ENCODE measurements around the gene GRAMD1B.

Gene GRAMD1B

DNA sequence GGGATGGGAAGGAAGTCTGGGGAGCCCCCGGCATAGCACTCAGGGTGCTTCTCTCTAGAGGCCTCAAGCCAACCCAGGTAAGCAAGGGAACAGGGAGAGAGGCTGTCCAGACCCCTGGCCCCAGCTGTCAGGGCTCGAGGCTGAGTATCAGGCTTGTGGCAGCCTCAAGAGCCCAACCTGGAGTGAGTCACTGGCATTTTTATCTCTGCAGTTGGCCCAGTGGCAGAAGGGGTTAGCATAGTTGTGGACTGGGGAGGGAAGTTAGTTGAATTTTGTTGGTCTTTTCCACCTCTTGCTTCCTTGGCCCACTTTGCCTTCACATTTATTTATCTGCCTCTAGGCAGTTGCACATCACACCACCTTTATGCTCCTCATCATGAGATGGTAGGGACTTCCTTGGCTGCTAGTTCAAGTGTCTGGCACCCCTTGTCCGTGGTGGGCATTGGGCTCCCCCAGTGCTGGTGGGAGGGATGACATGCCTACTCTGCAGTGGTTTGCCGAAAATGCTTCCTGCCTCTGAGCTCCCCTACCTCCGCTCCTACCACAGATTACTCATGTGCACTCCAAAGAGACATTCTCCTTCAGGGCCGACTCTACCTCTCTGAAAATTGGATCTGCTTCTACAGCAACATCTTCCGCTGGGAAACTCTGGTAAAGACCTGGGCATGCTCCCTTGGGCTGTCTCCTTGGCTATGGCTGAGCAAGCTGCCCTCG, 164.3 kb downstream of the GRAMD1B start:
- DNase-seq: no peak

DNA sequence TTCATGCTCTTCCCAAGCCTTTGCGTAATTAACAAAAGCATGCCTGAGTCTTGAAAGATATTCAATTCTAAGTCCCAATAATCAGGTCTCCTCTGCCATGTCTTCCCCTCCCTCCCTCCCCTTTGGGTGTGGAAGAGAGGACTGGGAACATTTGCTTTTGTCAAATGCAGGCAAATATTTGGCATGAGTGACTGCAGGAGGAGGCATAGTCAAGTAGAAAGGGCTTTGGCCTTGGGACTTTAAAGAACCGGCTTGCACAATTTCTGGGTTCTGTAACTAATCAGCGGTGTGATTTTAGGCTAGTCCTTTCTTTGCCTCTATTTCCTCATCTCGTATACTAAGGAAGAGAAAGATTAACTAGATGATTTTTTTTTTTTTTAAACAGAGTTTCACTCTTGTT, 164.9 kb downstream of the GRAMD1B start:
- DNase-seq: no peak

DNA sequence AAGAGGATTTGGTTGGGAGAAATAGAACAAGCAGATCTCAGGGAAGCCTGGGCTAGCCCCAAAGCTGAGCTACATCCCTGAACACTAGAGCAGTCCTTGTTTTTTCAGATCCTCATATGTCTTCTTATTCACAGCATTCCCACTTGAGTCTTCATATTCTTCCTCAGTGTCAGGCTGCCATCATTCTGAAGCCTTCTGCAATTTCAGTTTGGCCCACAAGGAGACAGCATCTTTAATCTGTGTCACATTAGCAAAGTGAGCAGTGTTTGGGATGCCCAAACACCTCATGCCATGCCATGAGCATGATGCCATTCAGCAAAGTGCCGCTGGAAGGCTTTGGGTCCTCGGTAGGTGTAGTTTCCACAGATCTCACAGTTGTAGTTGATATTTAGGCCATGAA, 167.8 kb downstream of the GRAMD1B start:
- DNase-seq: no peak

DNA sequence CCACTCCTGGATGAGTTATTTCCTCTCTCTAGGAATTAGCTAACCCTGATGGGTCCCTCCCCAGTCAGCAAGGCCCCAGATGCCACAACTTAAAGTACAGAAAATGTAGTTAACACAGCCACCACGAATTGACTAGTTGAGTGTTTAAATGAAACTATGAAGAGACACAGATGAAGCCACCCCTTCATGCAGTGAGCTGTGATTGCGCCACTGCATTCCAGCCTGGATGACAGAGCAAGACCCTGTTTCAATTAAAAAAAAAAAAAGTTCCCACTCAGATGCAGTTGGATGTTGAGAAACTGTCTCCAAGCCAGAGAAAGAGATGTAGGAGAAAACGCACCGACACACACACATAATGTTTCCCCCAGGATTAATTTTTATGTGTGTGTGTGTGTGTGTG, 171.1 kb downstream of the GRAMD1B start:
- no peak for DNase-seq

DNA sequence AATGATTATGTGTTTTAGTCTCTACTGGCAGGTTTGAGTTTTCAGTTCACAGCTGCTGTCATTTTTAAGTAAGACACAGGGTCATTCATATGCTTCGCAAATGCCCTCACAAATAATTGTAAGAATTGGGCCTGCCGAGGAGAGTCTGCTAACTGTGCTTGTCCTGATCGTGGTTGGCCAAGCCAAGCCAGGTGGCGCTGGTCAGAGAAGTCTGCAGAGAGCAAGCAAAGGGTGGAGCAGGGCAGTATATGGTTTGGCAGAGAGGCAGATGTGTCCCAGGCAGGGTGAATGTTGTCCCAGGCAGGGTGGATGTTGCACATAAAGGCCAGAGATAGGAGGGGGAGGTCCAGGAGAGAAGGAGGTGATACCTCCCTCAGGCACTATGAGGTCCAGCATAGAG, 171.7 kb downstream of the GRAMD1B start:
- DNase-seq: no peak

DNA sequence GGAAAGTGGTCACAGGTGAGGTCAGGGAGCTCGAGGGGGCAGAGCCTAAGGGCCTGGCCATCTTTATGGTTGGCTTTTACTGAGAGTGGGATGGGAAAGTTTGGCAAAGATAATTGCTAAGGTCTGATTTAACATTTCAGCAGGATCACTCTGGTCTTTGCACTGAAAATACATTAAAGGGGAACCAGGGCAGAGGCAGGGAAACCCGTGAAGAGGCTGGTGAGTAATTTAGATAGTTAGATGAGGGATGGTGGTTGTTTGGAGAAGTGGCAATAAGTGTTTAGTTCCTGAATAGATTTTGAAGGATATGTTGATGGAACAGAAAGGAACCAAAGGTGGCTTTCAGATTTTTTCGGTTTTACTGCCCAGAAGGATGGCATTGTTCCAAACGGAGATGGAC, 173.6 kb downstream of the GRAMD1B start:
- no peak for DNase-seq

DNA sequence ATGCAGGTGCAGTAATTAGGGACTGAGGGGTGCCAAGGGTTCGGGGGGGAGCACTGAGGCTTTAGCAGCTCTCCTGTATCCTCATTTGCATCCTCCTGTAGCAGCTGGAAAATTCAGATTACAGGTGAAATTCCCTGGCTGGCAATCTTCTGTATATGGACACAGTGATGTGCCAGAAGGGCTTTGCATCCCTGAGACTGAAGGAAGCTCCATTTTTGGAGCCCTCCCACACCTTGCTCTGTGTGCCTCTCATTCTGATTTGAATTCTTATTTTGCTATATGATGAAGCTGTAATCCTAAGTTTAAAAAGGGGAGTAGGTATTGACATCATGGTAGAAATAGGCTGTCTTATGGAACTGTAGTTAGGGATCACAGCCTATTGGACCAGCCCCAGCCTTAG, 177.7 kb downstream of the GRAMD1B start:
- DNase-seq: no peak

DNA sequence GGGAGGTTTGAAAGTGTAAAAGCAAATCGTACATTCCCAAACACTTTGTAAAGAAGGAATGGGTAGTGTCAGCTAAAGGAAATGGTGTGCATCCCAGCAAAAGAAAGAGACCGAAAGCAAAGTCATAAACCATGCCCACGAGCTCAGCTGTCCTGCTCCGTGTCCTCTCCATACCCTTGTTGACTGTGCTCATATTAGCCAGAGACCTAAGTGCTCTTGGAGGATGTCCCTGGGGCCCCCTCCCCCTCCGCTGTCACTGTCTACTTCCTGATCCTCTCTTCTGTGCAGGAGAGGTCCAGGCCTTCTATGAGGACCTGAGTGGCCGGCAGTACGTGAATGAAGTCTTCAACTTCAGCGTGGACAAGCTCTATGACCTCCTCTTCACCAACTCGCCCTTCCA, 178.3 kb downstream of the GRAMD1B start:
- DNase-seq: no peak

DNA sequence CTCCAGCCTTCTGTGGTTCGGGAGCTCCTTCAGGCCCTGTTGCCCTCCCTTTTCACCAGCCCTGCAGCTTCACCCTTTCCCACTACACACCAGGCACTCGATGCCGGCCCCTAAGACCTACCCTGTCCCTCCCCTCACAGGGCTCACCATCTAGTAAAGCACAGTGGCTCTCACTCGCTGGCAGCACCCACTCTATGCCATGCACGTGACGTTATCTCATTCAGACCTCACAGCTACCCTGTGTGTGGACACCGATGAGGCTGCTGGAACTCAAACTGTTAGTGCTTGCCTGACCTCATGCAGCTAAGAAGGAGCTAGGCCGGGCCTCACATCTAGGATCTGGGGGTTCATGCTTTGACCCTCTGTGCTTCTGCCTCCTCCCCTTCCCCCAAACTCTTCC, 178.9 kb downstream of the GRAMD1B start:
- no peak for DNase-seq

DNA sequence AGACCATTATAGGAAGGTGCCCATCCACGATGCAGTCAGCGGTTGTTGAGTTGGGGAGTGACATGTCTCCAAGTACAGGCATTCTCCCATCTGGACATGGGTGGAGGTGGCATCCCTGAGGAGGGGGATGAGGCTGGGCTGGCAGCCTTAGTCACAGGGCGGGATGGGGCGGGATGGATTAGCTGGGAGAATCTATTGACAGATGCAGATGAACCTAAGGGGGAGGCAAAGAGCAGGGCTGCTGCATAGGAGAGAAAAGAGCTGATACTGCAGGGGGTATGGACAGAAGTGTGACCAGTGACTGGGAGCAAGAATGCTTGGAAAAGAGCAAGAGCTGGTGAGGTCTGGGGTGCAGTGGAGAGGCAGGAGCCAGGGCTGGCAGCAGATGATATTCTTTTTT, 181.6 kb downstream of the GRAMD1B start:
- no peak for DNase-seq

DNA sequence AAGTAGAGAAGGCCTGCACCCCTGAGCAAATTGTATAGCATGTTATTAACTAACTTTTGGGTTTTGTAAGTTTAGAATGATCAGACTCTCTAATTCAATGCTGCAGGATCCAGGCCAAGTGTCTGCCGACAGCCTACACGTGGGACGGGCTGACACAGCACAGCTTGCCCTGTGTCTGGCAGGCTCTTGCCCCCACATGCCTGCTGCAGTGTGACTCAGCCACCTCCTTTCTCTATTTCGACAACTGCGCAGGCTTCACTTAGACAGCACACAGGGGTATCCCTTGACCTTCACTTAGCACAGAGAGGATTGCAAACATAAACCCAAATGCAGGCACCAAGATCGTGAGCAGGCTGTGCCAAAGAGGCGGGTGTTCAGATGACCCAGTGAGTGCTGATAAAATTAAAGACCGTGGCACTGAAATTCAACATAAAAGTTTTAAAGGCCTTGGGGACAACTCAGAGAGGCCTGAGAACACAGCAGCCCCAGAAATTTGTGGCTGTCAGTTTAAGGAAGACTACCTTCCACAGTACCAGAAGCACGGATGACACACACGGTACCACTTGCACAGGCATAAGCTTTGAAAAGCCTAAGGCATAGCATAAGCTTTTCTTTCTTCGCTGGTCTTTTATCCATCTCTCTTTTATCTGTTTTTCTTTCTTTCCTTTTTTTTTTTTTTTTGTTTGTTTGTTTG, 186.6 kb downstream of the GRAMD1B start:
- DNase-seq: no peak

DNA sequence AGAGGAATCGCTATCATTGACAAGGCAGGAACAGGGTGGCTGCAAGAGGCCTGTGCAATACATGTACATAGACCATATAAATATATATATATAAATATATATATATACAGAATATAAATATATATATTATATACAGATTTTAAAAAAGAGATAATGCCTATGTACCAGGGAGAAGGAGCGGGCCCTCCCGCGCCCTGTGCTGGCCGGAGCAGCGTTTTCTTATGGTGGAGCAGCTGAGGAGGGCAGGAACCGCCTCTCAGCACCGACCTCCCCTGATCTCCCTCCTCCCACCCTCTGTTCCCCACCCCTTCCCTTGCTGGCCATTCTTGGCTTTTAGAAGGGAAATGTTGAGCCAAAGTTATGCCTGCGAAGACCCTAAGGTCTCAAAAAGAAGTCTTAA, 192.5 kb downstream of the GRAMD1B start:
- no peak for DNase-seq

DNA sequence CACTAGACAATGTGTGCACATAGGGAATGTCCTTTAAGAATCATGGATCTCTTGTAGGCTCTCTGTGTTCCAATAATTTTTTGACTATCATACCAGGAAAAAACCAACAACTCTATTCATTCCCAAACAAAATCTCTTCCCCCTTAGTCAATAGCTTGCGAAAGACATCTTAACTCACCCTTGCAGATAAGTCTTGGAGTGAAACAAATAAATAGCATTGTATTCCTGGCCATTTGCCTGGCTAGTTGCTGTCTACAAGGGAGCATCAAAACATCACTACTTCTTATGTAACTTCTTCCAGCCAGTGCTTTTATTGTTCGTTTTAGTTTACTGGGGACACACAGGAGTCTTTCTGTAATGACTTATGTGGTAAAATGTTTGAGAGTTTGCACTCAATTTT, 194.9 kb downstream of the GRAMD1B start:
- DNase-seq: no peak

DNA sequence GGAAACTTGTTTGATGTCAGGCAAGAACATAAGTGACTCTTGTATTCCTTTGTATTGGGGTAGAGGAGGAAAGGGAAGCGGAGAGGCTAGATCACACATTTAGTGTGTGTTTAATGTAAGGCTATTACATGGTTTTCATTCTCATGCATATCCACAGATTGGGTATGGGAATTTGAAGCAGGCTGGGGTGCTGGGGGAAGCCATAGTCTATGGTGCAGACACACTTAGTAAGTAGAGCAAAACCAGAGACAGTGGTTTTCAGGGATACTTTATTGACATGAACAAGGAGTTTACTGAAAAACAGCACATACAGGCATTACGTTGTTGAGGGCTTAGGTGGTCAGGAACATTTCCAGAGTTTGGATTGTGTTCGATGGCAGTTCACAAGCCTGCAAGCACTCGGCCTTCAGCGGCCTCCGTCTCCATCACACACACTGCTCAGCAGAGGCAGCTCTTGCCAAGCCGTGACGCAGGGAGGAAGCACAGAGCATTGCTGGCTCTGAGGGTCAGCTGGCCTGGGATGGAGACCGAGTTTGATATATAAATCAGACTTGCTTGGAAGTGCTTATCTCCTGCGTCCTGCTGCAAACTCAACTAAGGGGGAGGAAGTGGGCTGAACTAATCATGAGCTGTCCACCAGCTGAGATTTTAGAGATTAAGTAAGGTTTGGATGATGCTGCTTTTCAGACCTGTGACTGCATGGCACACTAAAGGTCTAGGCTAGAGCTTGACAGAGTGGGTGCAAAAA, 199.0 kb downstream of the GRAMD1B start:
- DNase-seq: no peak

DNA sequence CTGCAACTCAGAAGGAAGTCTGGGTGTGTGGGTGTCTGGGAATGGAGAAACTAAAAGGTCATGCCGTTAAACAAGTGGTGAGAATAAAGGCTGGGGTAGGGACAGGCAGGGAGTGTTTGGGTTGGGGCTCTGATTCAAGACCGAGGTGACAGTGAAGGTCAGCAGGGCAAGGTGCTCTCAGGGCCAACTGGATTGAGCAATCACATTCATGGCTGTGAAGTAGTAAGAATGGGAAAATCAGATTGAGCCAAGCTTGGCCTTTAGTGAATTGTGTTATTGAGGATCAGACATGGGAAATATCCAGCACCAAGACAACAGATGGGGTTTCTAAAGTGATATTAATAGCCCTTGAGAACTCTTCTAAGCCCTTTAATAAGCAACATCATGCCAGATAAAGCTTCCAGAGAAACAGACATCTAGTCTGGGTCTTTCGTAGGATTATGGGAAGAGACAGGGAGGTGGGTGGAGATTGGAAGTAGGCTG, 200.1 kb downstream of the GRAMD1B start:
- no peak for DNase-seq

DNA sequence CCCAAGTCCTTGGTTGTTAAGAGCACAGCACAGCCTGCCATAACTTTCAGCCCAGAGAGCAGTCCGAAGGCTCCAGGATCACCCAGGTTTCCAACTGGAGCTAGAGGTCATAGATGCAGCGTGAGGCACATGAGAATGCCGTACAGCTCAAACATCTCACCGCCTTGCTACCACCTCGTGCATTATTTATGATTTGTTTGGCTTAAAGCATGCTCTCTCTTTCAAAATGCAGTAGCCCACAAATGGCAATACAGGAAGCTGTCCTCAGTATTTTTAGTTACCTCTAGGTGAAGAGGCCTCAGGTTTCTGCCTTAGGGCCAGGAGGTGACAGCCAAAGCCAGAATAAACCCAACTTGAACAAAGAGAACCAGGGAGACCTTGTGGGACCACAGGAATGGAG, 210.0 kb downstream of the GRAMD1B start:
- DNase-seq: no peak

DNA sequence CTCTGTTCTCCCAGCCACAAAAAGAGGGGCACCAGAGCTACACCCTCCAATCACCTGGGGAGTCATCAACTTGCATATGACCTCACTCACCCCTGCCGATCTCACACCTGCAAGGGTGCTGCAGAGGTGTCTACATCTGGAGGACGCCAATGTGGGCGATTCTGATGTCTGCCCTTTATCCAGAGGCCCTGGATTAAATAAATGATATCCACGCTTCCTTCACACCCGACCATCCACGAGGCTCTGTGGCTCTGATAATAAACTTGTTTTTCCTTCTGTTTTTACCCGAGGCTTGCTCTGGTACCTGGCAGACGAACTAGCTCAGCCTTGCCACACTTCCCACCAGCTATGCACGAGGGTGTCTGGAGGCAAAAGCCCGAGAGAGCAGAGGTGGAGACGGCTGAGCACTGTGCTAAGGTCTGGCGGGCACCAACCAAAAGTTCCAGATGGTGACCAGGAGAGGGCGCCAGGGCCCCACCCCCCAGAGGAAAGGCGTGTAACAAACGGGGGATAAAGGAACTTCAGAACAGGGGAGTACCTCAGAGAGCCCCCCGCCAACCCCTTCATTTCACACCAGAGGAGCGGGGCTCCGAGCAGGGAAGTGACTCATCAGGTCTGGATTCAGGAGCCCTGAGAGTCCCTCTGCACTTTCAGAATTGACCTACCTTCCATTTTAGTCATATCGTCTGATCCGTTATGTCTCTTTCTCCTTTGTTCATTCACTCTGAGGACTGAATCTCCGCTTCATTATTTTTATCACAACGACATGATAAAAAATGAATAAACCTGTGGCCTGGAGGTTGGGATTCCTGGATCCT, 210.8 kb downstream of the GRAMD1B start:
- DNase-seq: peak; percentile 70

DNA sequence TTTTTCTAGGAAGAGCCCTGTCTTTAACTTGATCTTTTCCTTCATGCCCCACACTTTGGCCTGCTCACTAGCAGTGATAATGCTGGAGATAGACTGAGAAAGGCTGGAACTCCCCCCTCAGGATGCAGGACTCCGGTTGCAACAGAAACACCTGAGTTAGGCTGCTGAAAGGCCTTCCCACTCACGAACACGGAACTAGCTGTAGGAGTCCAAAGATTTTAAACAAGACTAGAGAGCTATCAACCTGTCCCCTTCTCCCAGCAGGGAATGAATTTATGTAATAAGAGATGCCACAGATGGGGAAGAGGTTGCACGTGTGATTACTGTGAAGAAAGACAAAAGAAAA, 211.4 kb downstream of the GRAMD1B start:
- no peak for DNase-seq

DNA sequence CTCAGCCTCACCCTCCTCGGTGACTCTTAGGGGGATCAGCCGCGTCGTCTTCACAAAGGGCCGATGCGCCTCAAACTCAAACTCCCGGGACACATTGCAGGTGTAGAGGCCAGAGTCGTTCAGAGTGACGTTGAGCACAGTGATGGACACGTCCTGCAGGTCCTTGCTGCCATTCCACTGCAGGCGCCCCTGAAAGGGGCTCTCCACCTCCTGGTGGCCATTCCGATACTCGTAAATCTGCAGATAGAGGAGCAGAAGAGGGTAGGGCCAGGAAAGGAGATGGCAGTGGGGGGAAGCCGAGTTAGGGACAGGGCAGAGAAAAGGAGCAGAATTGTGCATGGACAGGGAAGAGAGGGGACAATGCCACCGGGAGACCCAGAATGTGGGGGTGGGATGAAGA, 212.4 kb downstream of the GRAMD1B start:
- DNase-seq: no peak

DNA sequence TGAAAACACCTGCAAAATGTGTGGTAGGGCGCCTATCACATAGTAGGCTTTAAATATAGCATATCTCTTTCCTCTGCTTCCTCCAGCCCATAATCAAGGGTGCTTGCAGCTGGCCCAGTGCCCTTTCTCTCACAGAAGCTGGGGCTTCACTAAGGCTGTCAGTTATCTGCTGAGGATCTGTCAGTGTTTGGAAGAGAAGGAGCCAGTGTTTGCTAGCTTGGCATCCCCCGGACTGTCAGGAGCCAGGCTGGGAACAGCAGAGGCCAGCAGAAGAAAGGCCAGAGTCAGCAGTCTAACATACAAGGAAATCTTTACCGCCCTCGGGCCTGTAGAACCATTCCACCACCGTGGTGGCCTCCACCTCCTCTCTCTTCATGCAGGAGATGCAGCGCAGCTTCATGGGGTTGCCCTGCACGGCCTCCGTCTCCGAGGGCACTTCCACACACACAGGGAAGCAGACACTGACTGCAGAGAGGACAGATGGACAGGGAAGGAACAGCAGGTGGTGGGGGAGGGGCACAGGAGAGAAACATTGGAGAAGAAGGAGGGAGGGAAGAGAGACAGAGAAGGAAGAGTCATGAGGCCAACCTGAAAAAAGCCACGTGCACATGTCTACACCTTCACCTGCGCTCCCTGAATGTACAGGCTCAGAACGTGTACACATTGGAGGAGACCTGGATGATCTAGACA, 215.4 kb downstream of the GRAMD1B start:
- no peak for DNase-seq

DNA sequence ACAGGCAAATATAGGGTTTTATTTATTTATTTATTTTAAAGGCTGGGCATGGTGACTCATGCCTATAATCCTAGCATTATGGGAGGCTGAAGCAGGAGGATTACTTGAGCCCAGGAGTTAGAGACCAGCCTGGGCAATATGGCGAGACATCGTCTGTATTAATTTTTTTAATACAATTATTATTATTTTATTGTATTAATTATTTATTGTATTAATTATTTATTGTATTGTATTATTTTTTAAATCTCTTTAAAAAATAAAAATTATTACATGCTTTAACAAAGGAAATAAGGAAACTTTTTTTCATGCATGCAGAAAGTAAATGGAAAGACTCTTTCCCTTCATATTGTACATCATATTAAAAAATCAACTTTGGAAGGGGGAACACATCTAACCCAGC, 220.8 kb downstream of the GRAMD1B start:
- DNase-seq: no peak

DNA sequence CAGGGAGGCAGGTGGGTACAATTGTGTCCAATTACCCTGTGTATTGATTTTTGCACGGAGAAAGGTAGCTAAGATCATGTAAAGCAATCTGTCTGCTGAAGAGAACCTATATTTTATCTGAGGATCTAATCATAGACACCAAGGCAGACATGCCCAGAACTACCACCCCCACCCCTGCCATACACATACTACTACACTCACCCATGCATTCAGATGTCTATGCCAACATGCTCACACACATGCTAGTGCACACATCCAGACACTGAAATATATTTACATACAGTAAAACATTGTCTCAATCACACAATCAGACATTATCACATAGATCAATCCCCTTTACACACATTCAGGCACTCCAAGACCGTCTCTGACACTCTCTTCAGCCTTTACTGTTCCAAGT, 222.5 kb downstream of the GRAMD1B start:
- DNase-seq: no peak

DNA sequence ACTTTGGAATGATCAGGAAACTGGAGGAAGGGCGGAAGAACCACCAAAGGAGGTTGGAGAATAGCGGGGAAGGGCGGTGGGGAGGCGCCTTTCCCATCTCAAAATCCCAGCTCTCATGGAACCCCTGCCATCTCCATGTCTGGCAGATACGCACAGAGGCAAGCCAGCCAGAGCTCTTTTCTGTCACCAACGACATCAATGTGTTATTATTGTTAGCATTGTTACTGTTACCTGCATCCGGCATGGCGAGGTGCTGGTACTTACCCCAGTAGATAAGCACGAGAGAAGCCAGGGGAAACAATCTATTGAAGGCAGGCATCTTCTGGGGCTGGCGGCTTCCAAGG, 223.4 kb downstream of the GRAMD1B start:
- no peak for DNase-seq

Data from stimulated activated CD8-positive, alpha-beta memory T cell treated with anti-CD3 and anti-CD28 coated beads, Interleukin-4, amount 100 ng/mL, for 48 hours (primary cell).